ENCODE measurements around the gene ERN1. TPM values are rescaled to one million over a fixed set of nuclear protein-coding genes. Genes with fewer than 3 reads are reported as not detected.
A peak's percentile ranks its signal among the peaks of the same experiment; 100 is the strongest.

Gene ERN1
- total RNA-seq, 1 experiment from 2014 or later = 27.5 TPM

GRCh38 chr17:64158406-64158805 is 28.5 kb upstream of the ERN1 start:
- intact Hi-C loops (cut with micrococcal nuclease; ENCODE audit: unreplicated experiment) = no loop called here
- Histone ChIP-seq H3K27me3 (replicated peaks; ENCODE audit: control insufficient read depth, insufficient read depth, low read length) (no peaks in the 10 kb centered on the region), H3K4me3 (ENCODE audit: low read depth, low read length) (no peak overlapping the region), H3K36me3 (ENCODE audit: control insufficient read depth, insufficient read depth, low read length) (peaks cover 1% of the 10 kb centered on the region), H3K9me3 (no peaks in the 10 kb centered on the region), H3K4me1 (peaks cover 24% of the 10 kb centered on the region)
- ChIA-PET POLR2A (no interaction called here), CTCF (interaction anchor here (0.5 to 1.3 kb wide), 2 partner anchors 20 to 403 kb away, joined by 3 read pairs; no protein-coding TSS in a partner anchor)
- Mint-ChIP-seq H3K27ac (ENCODE audit: unreplicated experiment) (peak overlapping the region; percentile 46), H3K36me3 (ENCODE audit: insufficient read depth, unreplicated experiment) (peaks cover 3% of the 10 kb centered on the region), H3K4me1 (ENCODE audit: low read depth, unreplicated experiment) (peaks cover 17% of the 10 kb centered on the region), H3K4me3 (ENCODE audit: unreplicated experiment) (no peak overlapping the region), H3K9me3 (ENCODE audit: unreplicated experiment) (no peaks in the 10 kb centered on the region), H3K27me3 (ENCODE audit: insufficient read depth, unreplicated experiment) (no peaks in the 10 kb centered on the region)
- no peak for TF ChIP-seq CTCF (IDR thresholded peaks at IDR 0.05; ENCODE audit: insufficient read depth in 1 of 2, low read depth in 1 of 2, low read length in 1 of 2, severe bottlenecking in 1 of 2, unreplicated experiment in 1 of 2)
- no peak for DNase-seq
- BruUV-seq (replicated peaks) = no TSS peak

- Mint-ChIP-seq H3K27me3 (ENCODE audit: insufficient read depth, unreplicated experiment) (no peaks in the 10 kb centered on the region), H3K4me3 (ENCODE audit: unreplicated experiment) (no peak overlapping the region), H3K4me1 (ENCODE audit: low read depth, unreplicated experiment) (peaks cover 17% of the 10 kb centered on the region), H3K9me3 (ENCODE audit: unreplicated experiment) (no peaks in the 10 kb centered on the region), H3K36me3 (ENCODE audit: insufficient read depth, unreplicated experiment) (peaks cover 10% of the 10 kb centered on the region), H3K27ac (ENCODE audit: unreplicated experiment) (peak overlapping the region; percentile 46)
- ChIA-PET POLR2A (no interaction called here), CTCF (interaction anchor here (0.5 kb wide), 1 partner anchor 404 kb away, joined by 3 read pairs; no protein-coding TSS in a partner anchor)
- H3K4me1 ChIP-seq = peaks cover 24% of the 10 kb centered on the region
- intact Hi-C loops (cut with micrococcal nuclease; ENCODE audit: unreplicated experiment) = no loop called here
- H3K27me3 ChIP-seq (replicated peaks; ENCODE audit: control insufficient read depth, insufficient read depth, low read length) = no peaks in the 10 kb centered on the region
- peaks cover 1% of the 10 kb centered on the region for H3K36me3 ChIP-seq (ENCODE audit: control insufficient read depth, insufficient read depth, low read length)
- TF ChIP-seq CTCF (IDR thresholded peaks at IDR 0.05; ENCODE audit: insufficient read depth in 1 of 2, low read depth in 1 of 2, low read length in 1 of 2, severe bottlenecking in 1 of 2, unreplicated experiment in 1 of 2) = no peak
- BruUV-seq (replicated peaks) = no TSS peak
- H3K9me3 ChIP-seq = no peaks in the 10 kb centered on the region
- no peak overlapping the region for H3K4me3 ChIP-seq (ENCODE audit: low read depth, low read length)
- no peak for DNase-seq
Observed at GRCh38 chr17:64157669-64158180, 27.8 kb upstream of the ERN1 start.

- no TSS peak for BruUV-seq (replicated peaks)
- Mint-ChIP-seq H3K9me3 (ENCODE audit: unreplicated experiment) (no peaks in the 10 kb centered on the region), H3K27ac (ENCODE audit: unreplicated experiment) (no peak overlapping the region), H3K36me3 (ENCODE audit: insufficient read depth, unreplicated experiment) (peaks cover 12% of the 10 kb centered on the region), H3K4me3 (ENCODE audit: unreplicated experiment) (no peak overlapping the region), H3K27me3 (ENCODE audit: insufficient read depth, unreplicated experiment) (no peaks in the 10 kb centered on the region), H3K4me1 (ENCODE audit: low read depth, unreplicated experiment) (peaks cover 17% of the 10 kb centered on the region)
- CTCF ChIA-PET = no interaction called here
- DNase-seq = no peak
- H3K9me3 ChIP-seq = no peaks in the 10 kb centered on the region
- H3K27me3 ChIP-seq (replicated peaks; ENCODE audit: control insufficient read depth, insufficient read depth, low read length) = no peaks in the 10 kb centered on the region
- POLR2A ChIA-PET = no interaction called here
- H3K36me3 ChIP-seq (ENCODE audit: control insufficient read depth, insufficient read depth, low read length) = peaks cover 1% of the 10 kb centered on the region
- intact Hi-C loops (cut with micrococcal nuclease; ENCODE audit: unreplicated experiment) = no loop called here
- H3K4me3 ChIP-seq (ENCODE audit: low read depth, low read length) = no peak overlapping the region
- no peak for TF ChIP-seq CTCF (IDR thresholded peaks at IDR 0.05; ENCODE audit: insufficient read depth in 1 of 2, low read depth in 1 of 2, low read length in 1 of 2, severe bottlenecking in 1 of 2, unreplicated experiment in 1 of 2)
- peaks cover 24% of the 10 kb centered on the region for H3K4me1 ChIP-seq
Observed at GRCh38 chr17:64156670-64157069, 26.7 kb upstream of the ERN1 start.

All from Caco-2 (cell line).